GM18867 (cell line): Measurements from ENCODE around the gene LAMC3.

Experiments used
- ATAC-seq: cut with Tn5 transposase; IDR thresholded peaks from one replicate; pipeline ENCODE4 v1.9.1; 2021; ENCODE audit warnings: mild to moderate bottlenecking, moderate library complexity; ENCODE audit not compliant: unreplicated experiment

The LAMC3 gene

DNA sequence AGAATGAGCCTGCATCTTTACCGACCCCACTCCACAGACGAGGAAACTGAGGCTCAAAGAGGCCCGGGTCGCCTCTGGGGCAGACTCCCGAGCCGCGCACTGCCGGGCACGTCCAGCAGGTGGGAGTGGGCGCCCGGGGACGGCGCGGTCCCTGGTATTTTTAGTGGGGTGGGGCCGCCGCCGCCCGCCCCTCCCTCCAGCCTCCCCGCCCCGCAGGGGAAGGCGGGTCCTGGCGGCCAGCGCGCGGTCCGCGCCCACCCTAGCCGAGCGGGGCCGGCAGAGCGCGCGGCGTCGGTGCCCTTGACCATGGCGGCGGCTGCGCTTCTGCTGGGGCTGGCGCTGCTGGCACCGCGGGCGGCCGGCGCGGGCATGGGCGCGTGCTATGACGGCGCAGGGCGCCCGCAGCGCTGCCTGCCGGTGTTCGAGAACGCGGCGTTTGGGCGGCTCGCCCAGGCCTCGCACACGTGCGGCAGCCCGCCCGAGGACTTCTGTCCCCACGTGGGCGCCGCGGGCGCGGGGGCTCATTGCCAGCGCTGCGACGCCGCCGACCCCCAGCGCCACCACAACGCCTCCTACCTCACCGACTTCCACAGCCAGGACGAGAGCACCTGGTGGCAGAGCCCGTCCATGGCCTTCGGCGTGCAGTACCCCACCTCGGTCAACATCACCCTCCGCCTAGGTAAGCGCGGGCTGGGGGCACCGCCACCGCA is at the start of gene LAMC3:
LAMC3 (plus strand) TSS at position 266 of the 710 bp plus-strand sequence; CDS start at position 307, 41 bp downstream.
- no peak for ATAC-seq

DNA sequence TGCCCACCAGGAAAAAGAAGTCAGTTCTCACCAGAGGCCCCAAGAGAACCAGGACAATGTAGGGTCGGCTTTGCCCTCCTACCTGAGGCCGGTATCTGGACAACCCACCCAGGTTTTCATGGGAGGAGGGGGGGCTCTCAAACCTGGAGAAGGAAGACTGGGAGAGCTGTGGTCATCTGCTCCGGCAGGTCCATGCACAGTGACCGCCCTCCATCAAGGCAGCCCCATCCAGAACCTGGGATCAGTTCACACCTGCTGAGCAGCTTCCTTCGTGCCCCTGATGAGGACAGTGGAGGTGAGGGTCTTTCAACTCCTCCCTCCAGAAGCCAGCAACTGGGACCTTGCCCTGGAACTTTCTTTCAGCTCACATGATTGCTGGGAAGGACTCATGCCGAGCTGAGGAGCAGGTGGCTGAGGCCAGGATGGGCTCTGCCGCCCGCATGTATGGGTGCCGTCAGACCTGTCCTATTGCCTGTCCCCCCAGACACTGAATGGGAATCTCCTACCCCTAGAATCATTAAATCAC is 49.1 kb upstream of the LAMC3 start:
- no peak for ATAC-seq

GRCh38 chr9:130960522-130961378 is 48.2 kb upstream of the LAMC3 start:
- ATAC-seq, result no peak

GRCh38 chr9:130961511-130962300 is 47.3 kb upstream of the LAMC3 start:
- no peak for ATAC-seq

- ATAC-seq, result no peak
Measured at GRCh38 chr9:130962418-130963316, 46.3 kb upstream of the LAMC3 start.

DNA sequence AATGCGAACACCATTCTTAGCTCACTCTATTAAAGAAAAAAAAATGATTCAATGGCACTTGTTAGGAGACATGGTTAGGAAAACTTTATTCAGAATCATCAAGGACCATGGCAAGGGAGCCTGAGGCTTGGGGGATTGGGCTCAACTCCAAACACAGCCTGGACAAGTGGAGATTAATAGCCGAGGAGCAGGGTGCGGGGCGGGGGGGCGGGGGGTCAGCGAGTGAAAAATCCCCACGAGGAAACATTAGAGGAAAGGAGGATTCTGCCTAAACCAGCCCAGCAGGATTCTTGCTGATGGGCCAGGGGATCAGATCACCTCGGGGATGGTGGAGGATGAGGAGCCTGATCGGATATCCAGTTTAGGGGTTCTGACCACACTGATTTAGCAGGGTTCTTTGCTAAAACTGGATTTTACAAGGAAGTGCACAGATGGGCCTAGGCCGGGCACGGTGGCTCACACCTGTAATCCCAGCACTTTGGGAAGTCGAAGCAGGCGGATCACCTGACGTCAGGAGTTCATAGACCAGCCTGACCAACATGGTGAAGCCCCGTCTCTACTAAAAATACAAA is 45.6 kb upstream of the LAMC3 start:
- no peak for ATAC-seq

DNA sequence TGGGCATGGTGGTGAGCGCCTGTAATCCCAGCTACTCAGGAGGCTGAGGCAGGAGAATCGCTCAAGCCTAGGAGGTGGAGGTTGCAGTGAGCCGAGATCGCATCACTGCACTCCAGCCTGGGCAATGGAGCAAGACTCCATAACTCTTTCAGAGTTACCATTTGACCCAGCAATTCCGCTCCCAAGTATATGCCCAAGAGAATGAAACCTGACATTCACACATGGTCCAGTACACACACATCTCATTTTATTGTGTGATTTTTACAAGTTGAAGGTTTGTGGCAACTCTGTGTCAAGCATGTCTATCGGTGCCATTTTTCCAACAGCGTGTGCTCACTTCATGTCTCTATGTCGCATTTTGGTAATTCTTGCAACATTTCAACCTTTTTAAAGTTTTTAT is 45.1 kb upstream of the LAMC3 start:
- ATAC-seq, result no peak

- no peak for ATAC-seq
Measured at GRCh38 chr9:130965680-130966079, 43.3 kb upstream of the LAMC3 start.

GRCh38 chr9:130970052-130970451 is 38.9 kb upstream of the LAMC3 start:
- ATAC-seq, result no peak

DNA sequence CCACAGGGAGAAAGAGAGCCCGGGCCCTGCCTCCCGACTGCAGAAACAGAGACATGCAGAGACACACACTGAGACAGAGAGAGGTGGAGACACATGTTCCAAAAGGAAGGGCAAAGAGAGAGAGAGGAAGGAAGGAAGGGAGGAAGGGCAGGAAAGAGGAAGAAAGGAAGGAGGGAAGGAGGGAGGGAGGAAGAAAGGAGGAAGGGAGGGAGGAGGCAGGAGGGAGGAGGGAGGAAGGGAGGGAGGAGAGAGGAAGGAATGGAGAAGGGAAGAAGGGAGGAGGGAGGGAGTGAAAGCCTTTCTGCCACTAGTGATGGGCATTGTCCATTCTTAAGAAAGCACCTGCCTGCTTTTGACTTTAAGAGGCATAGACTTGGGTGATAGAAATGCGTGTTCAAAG is 38.1 kb upstream of the LAMC3 start:
- ATAC-seq, result no peak

- no peak for ATAC-seq
Measured at GRCh38 chr9:130971294-130971849, 37.6 kb upstream of the LAMC3 start.

- no peak for ATAC-seq
Measured at GRCh38 chr9:130972277-130972956, 36.6 kb upstream of the LAMC3 start.

DNA sequence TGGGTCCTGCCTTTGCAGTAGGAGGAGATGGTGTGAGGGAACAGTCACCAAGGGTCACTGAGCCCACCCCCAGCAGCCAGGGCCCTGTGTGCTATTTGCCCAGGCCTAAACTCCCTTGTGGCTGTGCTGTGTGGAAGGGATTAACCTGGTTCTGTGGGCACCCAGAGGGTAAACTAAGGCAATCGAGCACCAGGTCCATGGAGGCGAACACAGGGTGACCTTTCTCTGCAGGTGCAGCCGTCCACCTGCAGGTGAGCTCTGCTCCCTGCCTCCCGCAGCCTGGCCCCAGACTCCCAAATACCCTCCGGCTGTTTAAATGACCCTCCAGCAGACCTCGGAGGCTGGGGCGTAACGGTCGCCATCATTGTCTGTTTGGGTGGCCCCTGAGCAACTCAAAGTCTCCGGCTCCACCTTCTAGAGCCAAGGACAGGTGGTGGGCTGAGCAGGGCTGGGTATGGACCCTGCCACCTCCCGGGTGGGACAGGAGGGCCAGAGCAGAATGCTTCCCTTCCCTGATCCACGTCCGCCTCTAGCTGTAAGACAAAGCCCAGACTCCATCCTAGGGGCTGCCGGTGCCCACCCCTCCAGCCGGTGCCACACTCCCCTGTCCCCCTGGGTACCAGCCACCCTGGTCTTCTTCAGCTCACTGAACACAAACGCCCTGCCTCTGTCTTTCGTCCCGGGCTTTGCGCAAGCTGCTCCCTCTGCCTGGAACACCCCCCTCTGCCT is 35.9 kb upstream of the LAMC3 start:
- ATAC-seq, result no peak

- no peak for ATAC-seq
Measured at GRCh38 chr9:130973686-130974281, 35.2 kb upstream of the LAMC3 start.

- ATAC-seq, result no peak
Measured at GRCh38 chr9:130974697-130975096, 34.3 kb upstream of the LAMC3 start.

GRCh38 chr9:130975156-130975555 is 33.8 kb upstream of the LAMC3 start:
- no peak for ATAC-seq

DNA sequence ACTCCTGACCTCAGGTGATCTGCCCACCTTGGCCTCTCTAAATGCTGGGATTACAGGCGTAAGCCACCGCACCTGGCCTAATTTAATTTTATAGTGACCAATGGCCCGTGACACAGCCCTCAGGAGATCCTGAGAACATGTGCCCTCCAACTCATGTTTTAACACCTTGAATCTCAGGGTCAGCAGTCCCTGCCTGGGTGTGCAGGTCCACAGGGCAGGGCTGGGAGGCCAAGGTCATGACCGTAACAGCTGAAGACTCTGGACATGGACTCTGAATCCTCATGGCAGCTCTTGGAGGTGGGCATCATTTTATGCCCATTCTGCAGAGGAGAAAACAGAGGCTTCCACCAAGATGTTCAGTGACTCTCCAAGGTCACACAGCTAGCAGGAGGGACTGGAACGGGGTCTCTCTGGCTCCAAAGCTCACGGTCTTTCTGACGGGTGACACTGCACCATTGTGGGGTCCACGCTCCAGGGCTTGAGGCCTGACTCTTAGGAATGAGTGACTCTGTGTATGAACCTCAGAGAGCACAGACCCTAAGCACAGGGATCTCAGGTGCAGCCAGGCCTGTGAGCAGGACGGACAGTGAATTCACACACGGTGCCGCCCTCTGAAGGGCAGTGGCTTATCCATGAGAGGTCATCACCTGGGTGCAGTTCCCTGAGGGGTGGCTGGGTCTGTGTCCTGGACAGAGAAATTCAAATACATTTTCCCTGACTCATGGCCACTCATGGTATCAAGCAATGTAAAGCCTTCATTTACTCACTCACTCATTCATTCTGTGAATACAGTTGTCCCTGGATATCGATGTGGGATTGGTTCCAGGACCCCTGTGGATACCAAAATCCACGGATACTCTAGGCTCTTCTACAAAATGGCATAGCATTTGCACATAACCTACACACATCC is 32.8 kb upstream of the LAMC3 start:
- ATAC-seq, result no peak
